ENCODE measurements around the gene SERPINA10.

GRCh38 chr14:94288610-94289465 lies 4.2 kb downstream of the SERPINA10 start:
- TF ChIP-seq RCOR1 (IDR thresholded peaks at IDR 0.05; ENCODE audit: low read length) (no peak), EP300 (IDR thresholded peaks at IDR 0.05; ENCODE audit: borderline replicate concordance in 1 of 2, low read depth in 1 of 2, low read length in 1 of 2) (no peak), NRF1 (IDR thresholded peaks at IDR 0.05; ENCODE audit: low read depth, low read length) (no peak), RFX5 (IDR thresholded peaks at IDR 0.05; ENCODE audit: low read length) (no peak), CTCF (IDR thresholded peaks at IDR 0.05) (no peak), CHD2 (IDR thresholded peaks at IDR 0.05; ENCODE audit: low read length, partially characterized antibody) (no peak), ZBTB33 (IDR thresholded peaks at IDR 0.05; ENCODE audit: borderline replicate concordance, low read depth) (no peak), TAF1 (IDR thresholded peaks at IDR 0.05; ENCODE audit: borderline replicate concordance, low read depth, low read length) (no peak)
- TF ChIP-seq, protein P1, sequence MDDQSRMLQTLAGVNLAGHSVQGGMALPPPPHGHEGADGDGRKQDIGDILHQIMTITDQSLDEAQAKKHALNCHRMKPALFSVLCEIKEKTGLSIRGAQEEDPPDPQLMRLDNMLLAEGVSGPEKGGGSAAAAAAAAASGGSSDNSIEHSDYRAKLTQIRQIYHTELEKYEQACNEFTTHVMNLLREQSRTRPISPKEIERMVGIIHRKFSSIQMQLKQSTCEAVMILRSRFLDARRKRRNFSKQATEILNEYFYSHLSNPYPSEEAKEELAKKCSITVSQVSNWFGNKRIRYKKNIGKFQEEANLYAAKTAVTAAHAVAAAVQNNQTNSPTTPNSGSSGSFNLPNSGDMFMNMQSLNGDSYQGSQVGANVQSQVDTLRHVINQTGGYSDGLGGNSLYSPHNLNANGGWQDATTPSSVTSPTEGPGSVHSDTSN (IDR thresholded peaks at IDR 0.05) = no peak
- TF ChIP-seq, protein P2, sequence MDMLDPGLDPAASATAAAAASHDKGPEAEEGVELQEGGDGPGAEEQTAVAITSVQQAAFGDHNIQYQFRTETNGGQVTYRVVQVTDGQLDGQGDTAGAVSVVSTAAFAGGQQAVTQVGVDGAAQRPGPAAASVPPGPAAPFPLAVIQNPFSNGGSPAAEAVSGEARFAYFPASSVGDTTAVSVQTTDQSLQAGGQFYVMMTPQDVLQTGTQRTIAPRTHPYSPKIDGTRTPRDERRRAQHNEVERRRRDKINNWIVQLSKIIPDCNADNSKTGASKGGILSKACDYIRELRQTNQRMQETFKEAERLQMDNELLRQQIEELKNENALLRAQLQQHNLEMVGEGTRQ (IDR thresholded peaks at IDR 0.05; ENCODE audit: borderline replicate concordance, low read depth, low read length) = no peak

Measured in SK-N-SH (cell line).